ENCODE data around the gene TBCB. TPM values are rescaled to one million over a fixed set of nuclear protein-coding genes. Genes with fewer than 3 reads are reported as not detected.

The TBCB gene
- total RNA-seq, 3 donors from 2014 or later = 106 to 146 (median 124) TPM

- Histone ChIP-seq H3K9me3 (no peaks in the 10 kb centered on the region), H3K4me1 (no peaks in the 10 kb centered on the region), H3K27ac (no peak overlapping the region), H3K4me3 (no peak overlapping the region), H3K36me3 (no peaks in the 10 kb centered on the region), H3K27me3 (no peaks in the 10 kb centered on the region)
- no peak for DNase-seq (ENCODE audit: low spot score in 2 of 2)
- intact Hi-C loops (cut with DNase I; ENCODE audit: low total_unique reads) = no loop called here
- TF ChIP-seq POLR2A (IDR thresholded peaks at IDR 0.05) = no peak
- no peak for TF ChIP-seq POLR2AphosphoS5 (IDR thresholded peaks at IDR 0.05)
- no peak for TF ChIP-seq CTCF (IDR thresholded peaks at IDR 0.05)
These were observed 12.1 kb upstream of the TBCB start for GRCh38 chr19:36103040-36103626.

- Histone ChIP-seq H3K4me1 (no peaks in the 10 kb centered on the region), H3K36me3 (no peaks in the 10 kb centered on the region), H3K27me3 (no peaks in the 10 kb centered on the region), H3K27ac (no peak overlapping the region), H3K9me3 (no peaks in the 10 kb centered on the region), H3K4me3 (no peak overlapping the region)
- intact Hi-C loops (cut with DNase I; ENCODE audit: low total_unique reads) = no loop called here
- TF ChIP-seq POLR2AphosphoS5 (IDR thresholded peaks at IDR 0.05) (no peak), POLR2A (IDR thresholded peaks at IDR 0.05) (no peak), CTCF (IDR thresholded peaks at IDR 0.05) (no peak)
- no peak for DNase-seq (ENCODE audit: low spot score in 2 of 2)
These were observed 11.3 kb upstream of the TBCB start for GRCh38 chr19:36103842-36104552.

GRCh38 chr19:36106441-36106840 lies 8.8 kb upstream of the TBCB start:
- Histone ChIP-seq H3K27ac (no peak overlapping the region), H3K27me3 (no peaks in the 10 kb centered on the region), H3K4me1 (no peaks in the 10 kb centered on the region), H3K4me3 (no peak overlapping the region), H3K36me3 (no peaks in the 10 kb centered on the region), H3K9me3 (no peaks in the 10 kb centered on the region)
- no peak for DNase-seq (ENCODE audit: low spot score in 2 of 2)
- TF ChIP-seq CTCF (IDR thresholded peaks at IDR 0.05) (no peak), POLR2AphosphoS5 (IDR thresholded peaks at IDR 0.05) (no peak), POLR2A (IDR thresholded peaks at IDR 0.05) (no peak)
- intact Hi-C loops (cut with DNase I; ENCODE audit: low total_unique reads) = no loop called here

- Histone ChIP-seq H3K4me1 (no peaks in the 10 kb centered on the region), H3K27me3 (no peaks in the 10 kb centered on the region), H3K4me3 (no peak overlapping the region), H3K36me3 (no peaks in the 10 kb centered on the region), H3K27ac (no peak overlapping the region), H3K9me3 (no peaks in the 10 kb centered on the region)
- DNase-seq (ENCODE audit: low spot score in 2 of 2) = no peak
- intact Hi-C loops (cut with DNase I; ENCODE audit: low total_unique reads) = no loop called here
- TF ChIP-seq POLR2A (IDR thresholded peaks at IDR 0.05) = no peak
- no peak for TF ChIP-seq CTCF (IDR thresholded peaks at IDR 0.05)
- no peak for TF ChIP-seq POLR2AphosphoS5 (IDR thresholded peaks at IDR 0.05)
These were observed 8.3 kb upstream of the TBCB start for GRCh38 chr19:36106991-36107390.

- no peaks in the 10 kb centered on the region for H3K27me3 ChIP-seq
- peaks cover 0 to 4% of the 10 kb centered on the region in 2 donors for H3K4me1 ChIP-seq
- no peaks in the 10 kb centered on the region for H3K36me3 ChIP-seq
- no peak overlapping the region for H3K27ac ChIP-seq
- DNase-seq (ENCODE audit: low spot score in 2 of 2) = no peak
- intact Hi-C loops (cut with DNase I; ENCODE audit: low total_unique reads) = no loop called here
- H3K9me3 ChIP-seq = no peaks in the 10 kb centered on the region
- no peak for TF ChIP-seq CTCF (IDR thresholded peaks at IDR 0.05)
- no peak for TF ChIP-seq POLR2AphosphoS5 (IDR thresholded peaks at IDR 0.05)
- TF ChIP-seq POLR2A (IDR thresholded peaks at IDR 0.05) = no peak
- no peak overlapping the region for H3K4me3 ChIP-seq
These were observed 6.6 kb upstream of the TBCB start for GRCh38 chr19:36108684-36109083.
